ENCODE results near the gene BATF. TPM values are rescaled to one million over a fixed set of nuclear protein-coding genes. Genes with fewer than 3 reads are reported as not detected.

Gene BATF
- total and polyA plus RNA-seq, 2 of the 8 experiments (the other 6 are each of a cell fraction or from before 2014, with no cell fraction given): not detected

DNA sequence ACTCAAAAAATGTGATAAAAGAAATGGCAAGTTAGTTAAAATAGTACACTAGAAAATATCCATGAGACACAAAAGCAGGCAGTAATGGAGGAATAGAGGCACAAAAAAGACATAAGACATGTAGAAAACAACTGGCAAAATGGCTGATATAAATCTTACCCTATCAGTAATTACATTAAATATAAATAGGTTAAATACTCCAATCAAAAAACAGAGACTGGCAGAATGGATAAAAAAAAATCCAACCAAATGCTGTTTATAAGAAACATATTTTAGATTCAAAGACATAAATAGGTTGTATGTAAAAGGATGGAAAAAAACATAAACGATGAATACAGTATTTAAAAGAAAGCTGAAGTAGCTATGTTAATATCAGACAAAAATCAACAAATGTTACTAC lies 15.3 kb upstream of the BATF start (continued):
- TF ChIP-seq CBX8 (IDR thresholded peaks at IDR 0.05; ENCODE audit: borderline replicate concordance, low read depth, low read length) (no peak), KDM5A (IDR thresholded peaks at IDR 0.05; ENCODE audit: low read length) (no peak), ASH2L (IDR thresholded peaks at IDR 0.05; ENCODE audit: low read length) (no peak), SUZ12 (IDR thresholded peaks at IDR 0.05; ENCODE audit: low read length) (no peak)

All from H1 (cell line).